Suprapubic skin (tissue), 3 donors: ENCODE results near the gene TRPV2.

Source experiments
- POLR2A ChIP-seq, 2 donors: fragments of 450-650 bp; IDR thresholded peaks; one replicate each; pipeline ENCODE4 v1.6.1; 2017; ENCODE audit warnings: antibody characterized with exemption in 2 of 2, mild to moderate bottlenecking in 2 of 2, moderate library complexity in 2 of 2
- TF ChIP-seq, protein P1 (sequence below), 2 donors: fragments of 200-600 bp in 1 of 2; fragments of 450-650 bp in 1 of 2; sonication (generic) in 1 of 2; IDR thresholded peaks; one replicate each; pipeline ENCODE4 v1.5.1; 2016 to 2019; ENCODE audit warnings: antibody characterized with exemption in 2 of 2, mild to moderate bottlenecking in 1 of 2, moderate library complexity in 1 of 2

DNA sequence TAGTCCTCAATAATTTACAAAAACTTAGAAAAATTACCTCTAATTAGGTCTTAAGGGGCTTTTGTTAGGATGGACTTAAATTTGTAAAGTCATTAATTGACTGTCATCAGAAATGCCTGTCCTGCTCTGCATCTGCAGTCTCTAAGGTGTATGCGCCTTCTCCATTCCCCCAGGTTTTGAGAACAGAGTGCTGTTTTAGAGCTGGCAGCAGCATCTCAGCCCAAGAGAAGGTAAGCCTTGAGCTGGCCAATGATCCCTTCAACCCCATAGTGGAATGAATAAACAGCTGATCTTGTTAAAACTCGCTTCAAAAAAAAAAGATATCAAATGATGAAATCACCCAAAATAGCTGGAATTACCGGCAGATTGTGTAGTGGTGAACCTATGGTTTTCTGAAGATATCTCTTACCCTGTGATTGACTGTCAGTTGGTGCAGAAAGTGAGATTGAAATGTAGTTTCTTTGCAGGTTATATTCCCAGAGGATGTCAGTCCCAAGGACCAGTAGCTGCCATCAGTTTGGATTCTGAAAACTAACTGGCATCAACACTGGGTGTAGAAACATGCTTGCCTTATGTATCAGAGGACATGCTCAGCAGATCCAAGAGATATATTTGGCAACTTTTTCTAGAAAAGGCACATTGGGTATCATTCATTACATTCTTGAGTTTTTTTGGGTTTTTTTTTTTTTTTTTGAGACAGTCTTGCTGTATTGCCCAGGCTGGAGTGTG, 25.7 kb downstream of the TRPV2 start:
- TF ChIP-seq, protein P1, sequence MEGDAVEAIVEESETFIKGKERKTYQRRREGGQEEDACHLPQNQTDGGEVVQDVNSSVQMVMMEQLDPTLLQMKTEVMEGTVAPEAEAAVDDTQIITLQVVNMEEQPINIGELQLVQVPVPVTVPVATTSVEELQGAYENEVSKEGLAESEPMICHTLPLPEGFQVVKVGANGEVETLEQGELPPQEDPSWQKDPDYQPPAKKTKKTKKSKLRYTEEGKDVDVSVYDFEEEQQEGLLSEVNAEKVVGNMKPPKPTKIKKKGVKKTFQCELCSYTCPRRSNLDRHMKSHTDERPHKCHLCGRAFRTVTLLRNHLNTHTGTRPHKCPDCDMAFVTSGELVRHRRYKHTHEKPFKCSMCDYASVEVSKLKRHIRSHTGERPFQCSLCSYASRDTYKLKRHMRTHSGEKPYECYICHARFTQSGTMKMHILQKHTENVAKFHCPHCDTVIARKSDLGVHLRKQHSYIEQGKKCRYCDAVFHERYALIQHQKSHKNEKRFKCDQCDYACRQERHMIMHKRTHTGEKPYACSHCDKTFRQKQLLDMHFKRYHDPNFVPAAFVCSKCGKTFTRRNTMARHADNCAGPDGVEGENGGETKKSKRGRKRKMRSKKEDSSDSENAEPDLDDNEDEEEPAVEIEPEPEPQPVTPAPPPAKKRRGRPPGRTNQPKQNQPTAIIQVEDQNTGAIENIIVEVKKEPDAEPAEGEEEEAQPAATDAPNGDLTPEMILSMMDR (IDR thresholded peaks at IDR 0.05), result no peak
- TF ChIP-seq POLR2A (IDR thresholded peaks at IDR 0.05), result no peak
